K562 (cell line): ENCODE data around the gene DDX23. TPM values are rescaled to one million over a fixed set of nuclear protein-coding genes. Genes with fewer than 3 reads are reported as not detected.

Experiments
- ARID2 ChIP-seq: fragments of 450-650 bp; IDR thresholded peaks from 2 replicates; pipeline ENCODE4 v1.6.1; 2017; ENCODE audit warnings: antibody characterized with exemption, mild to moderate bottlenecking
- BCLAF1 ChIP-seq, 2 experiments: fragments of 450-650 bp in 1 of 2; IDR thresholded peaks; 2 replicates each; pipeline ENCODE4 v1.6.1; 2011 to 2017; ENCODE audit warnings: low read depth in 2 of 2, antibody characterized with exemption in 1 of 2, borderline replicate concordance in 1 of 2, low read length in 1 of 2, mild to moderate bottlenecking in 1 of 2, mixed read lengths in 1 of 2; ENCODE audit not compliant: control insufficient read depth in 1 of 2
- BHLHE40 ChIP-seq: IDR thresholded peaks from 2 replicates; pipeline ENCODE4 v1.6.1; 2011; ENCODE audit warnings: low read length, improper control_type of control experiment
- CEBPZ ChIP-seq: fragments of 150-350 bp; IDR thresholded peaks from 2 replicates; pipeline ENCODE4 v1.6.1; 2014; ENCODE audit warnings: low read depth, mild to moderate bottlenecking, low read length, borderline replicate concordance
- DNMT1 ChIP-seq: fragments of 450-650 bp; IDR thresholded peaks from 2 replicates; pipeline ENCODE4 v1.6.1; 2016; ENCODE audit warnings: antibody characterized with exemption, mild to moderate bottlenecking
- DPF2 ChIP-seq: fragments of 450-650 bp; IDR thresholded peaks from 2 replicates; pipeline ENCODE4 v1.6.1; 2016
- FOXP1 ChIP-seq: sonication (generic); formaldehyde crosslinking; IDR thresholded peaks from 2 replicates; pipeline ENCODE4 v1.8.0; 2022; ENCODE audit warnings: mild to moderate bottlenecking, missing genetic modification reagents
- GATA2 ChIP-seq: sonication (generic); formaldehyde crosslinking; IDR thresholded peaks from 2 replicates; pipeline ENCODE4 v1.4.0; 2020; ENCODE audit warnings: mild to moderate bottlenecking, missing genetic modification reagents
- MIER1 ChIP-seq: fragments of 450-650 bp; IDR thresholded peaks from 2 replicates; pipeline ENCODE4 v1.6.1; 2016; ENCODE audit warnings: antibody characterized with exemption, mild to moderate bottlenecking, low read depth
- NBN ChIP-seq: fragments of 450-650 bp; IDR thresholded peaks from 2 replicates; pipeline ENCODE4 v1.6.1; 2016; ENCODE audit warnings: low read depth, mild to moderate bottlenecking
- PCBP2 ChIP-seq: fragments of 200-400 bp; formaldehyde crosslinking; IDR thresholded peaks from 2 replicates; pipeline ENCODE4 v1.6.1; 2018; ENCODE audit warnings: low read length, low read depth, mild to moderate bottlenecking, moderate library complexity; ENCODE audit not compliant: poor library complexity, severe bottlenecking
- RB1 ChIP-seq: fragments of 450-650 bp; IDR thresholded peaks from 2 replicates; pipeline ENCODE4 v1.6.1; 2017; ENCODE audit warnings: low read depth, mild to moderate bottlenecking
- SAFB ChIP-seq: fragments of 200-400 bp; formaldehyde crosslinking; IDR thresholded peaks from 2 replicates; pipeline ENCODE4 v1.6.1; 2017; ENCODE audit warnings: low read depth, low read length, borderline replicate concordance
- SMARCA4 ChIP-seq: fragments of 450-650 bp; IDR thresholded peaks from 2 replicates; pipeline ENCODE4 v1.6.1; 2016
- SMARCA5 ChIP-seq: fragments of 450-650 bp; IDR thresholded peaks from 2 replicates; pipeline ENCODE4 v1.6.1; 2016
- TAF7 ChIP-seq: fragments of 450-650 bp; IDR thresholded peaks from 2 replicates; pipeline ENCODE4 v1.6.1; 2016; ENCODE audit warnings: missing genetic modification characterization, missing compliant biosample characterization
- ZFX ChIP-seq: sonication (generic); formaldehyde crosslinking; IDR thresholded peaks from 2 replicates; pipeline ENCODE4 v1.8.0; 2022; ENCODE audit warnings: mild to moderate bottlenecking, missing genetic modification reagents, moderate library complexity
- ZNF263 ChIP-seq: sonication (generic); formaldehyde crosslinking; IDR thresholded peaks from 2 replicates; pipeline ENCODE4 v1.8.0; 2022; ENCODE audit warnings: mild to moderate bottlenecking, missing genetic modification reagents, borderline replicate concordance
- ZNF316 ChIP-seq: fragments of 450-650 bp; IDR thresholded peaks from 2 replicates; pipeline ENCODE4 v1.6.1; 2016
- ZNF384 ChIP-seq: IDR thresholded peaks from 2 replicates; pipeline ENCODE4 v1.6.1; 2012; ENCODE audit warnings: low read depth, low read length, improper control_type of control experiment
- polyA plus RNA-seq, 8 experiments: library from polyadenylated mRNA; depleted of rRNA in 4 of 8; stranded (reverse) in 5 of 8; unstranded in 3 of 8; fragments of >200 nt; fragmentation: Nextera tagmentation in 2 of 8; fragmentation: Illumina TruSeq in 1 of 8; extraction: Ambion mirVana in 2 of 8; extraction: Trizol in 1 of 8; gene quantifications; 2 replicates each; pipeline versions ENCODE4 v1.2.1 to v1.2.3, GENCODE V29; 2011 to 2014; ENCODE audit warnings: inconsistent platforms in 1 of 8, missing spikeins in 1 of 8
- total RNA-seq, 7 experiments: library from RNA; depleted of rRNA in 6 of 7; stranded (reverse); fragments of >200 nt in 6 of 7; fragmentation: Illumina TruSeq in 2 of 7; extraction: Trizol in 2 of 7; gene quantifications; 2 replicates each; pipeline versions ENCODE4 v1.2.1 to v1.2.3, GENCODE V29; 2011 to 2021; ENCODE audit warnings: low replicate concordance in 1 of 7

Gene DDX23
- total and polyA plus RNA-seq, 9 of the 15 experiments (the other 6 are each of a cell fraction or from before 2014, with no cell fraction given): 32.4 to 138 (median 104) TPM

- no peak for TF ChIP-seq CEBPZ
- TF ChIP-seq BCLAF1 (IDR thresholded peaks at IDR 0.05; ENCODE audit: borderline replicate concordance in 1 of 2, control insufficient read depth in 1 of 2, low read depth in 2 of 2, low read length in 1 of 2): no peak
- 0 out of 2 replicates have a peak, but pooled peaks have one; percentile 21 for TF ChIP-seq ZNF384
- no peak for TF ChIP-seq PCBP2
- peak; percentile 87 for TF ChIP-seq GATA2 (CRISPR knock-in tag)
- TF ChIP-seq NBN: 0 out of 2 replicates have a peak, but pooled peaks have one; percentile 3
- TF ChIP-seq DNMT1: no peak
- peak; percentile 42 for TF ChIP-seq BHLHE40
- TF ChIP-seq ZNF316: no peak
- peak; percentile 54; the same call in 1 of the 2 replicates for TF ChIP-seq ZFX
- 0 out of 2 replicates have a peak, but pooled peaks have one; percentile 37 for TF ChIP-seq MIER1
- TF ChIP-seq SAFB: no peak
- 0 out of 2 replicates have a peak, but pooled peaks have one; percentile 0 for TF ChIP-seq ZNF263 (CRISPR knock-in tag)
- 0 out of 2 replicates have a peak, but pooled peaks have one; percentile 10 for TF ChIP-seq DPF2
- TF ChIP-seq SMARCA4: peak; percentile 19; the same call in 1 of the 2 replicates
- peak; percentile 45; the same call in 1 of the 2 replicates for TF ChIP-seq FOXP1 (CRISPR knock-in tag)
- TF ChIP-seq RB1: peak; percentile 50; the same call in 1 of the 2 replicates
- TF ChIP-seq TAF7 (tag): peak; percentile 80
- TF ChIP-seq ARID2: 0 out of 2 replicates have a peak, but pooled peaks have one; percentile 37
- TF ChIP-seq SMARCA5: 0 out of 2 replicates have a peak, but pooled peaks have one; percentile 5
These were observed 1.0 kb upstream of the DDX23 start (continued) for GRCh38 chr12:48852734-48853688.
